Cerebellar nuclear complex (tissue), 1 donor: ENCODE measurements around the gene TMEM179.

Experiments used
- DNase-seq, 2 experiments: peaks; one replicate each; lab custom pipeline; 2025; lab: John Stamatoyannopoulos, UW

The TMEM179 gene

DNA sequence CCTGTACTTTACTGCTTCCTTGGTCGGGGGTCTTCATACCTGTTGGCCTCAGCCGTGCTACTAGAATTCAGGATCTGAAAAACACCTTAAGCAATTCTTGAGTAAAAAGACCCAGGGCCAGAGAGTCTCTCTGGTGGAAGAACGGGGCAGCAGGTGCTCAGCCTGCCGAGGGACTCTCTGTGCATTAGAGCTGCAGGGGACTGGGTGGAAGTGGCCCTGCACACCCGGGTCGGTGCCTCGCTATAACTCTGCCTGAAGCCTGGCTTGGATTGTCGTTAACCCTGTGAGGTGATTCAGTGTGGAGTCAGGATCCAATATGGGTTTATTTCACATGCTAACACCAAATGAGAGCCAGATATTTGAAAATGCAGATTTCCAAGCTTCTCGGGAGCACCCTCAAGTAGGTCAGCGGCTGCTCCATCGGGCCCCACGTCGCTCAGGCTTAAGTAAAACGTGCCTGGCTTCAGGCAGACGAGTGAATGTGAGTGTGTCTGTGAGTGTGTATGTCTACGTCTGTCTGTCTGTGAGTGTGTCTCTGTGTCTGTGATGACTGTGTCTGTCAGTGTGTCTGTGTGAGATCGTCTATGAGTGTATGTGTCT is 60.1 kb downstream of the TMEM179 start:
- no peak for DNase-seq

DNA sequence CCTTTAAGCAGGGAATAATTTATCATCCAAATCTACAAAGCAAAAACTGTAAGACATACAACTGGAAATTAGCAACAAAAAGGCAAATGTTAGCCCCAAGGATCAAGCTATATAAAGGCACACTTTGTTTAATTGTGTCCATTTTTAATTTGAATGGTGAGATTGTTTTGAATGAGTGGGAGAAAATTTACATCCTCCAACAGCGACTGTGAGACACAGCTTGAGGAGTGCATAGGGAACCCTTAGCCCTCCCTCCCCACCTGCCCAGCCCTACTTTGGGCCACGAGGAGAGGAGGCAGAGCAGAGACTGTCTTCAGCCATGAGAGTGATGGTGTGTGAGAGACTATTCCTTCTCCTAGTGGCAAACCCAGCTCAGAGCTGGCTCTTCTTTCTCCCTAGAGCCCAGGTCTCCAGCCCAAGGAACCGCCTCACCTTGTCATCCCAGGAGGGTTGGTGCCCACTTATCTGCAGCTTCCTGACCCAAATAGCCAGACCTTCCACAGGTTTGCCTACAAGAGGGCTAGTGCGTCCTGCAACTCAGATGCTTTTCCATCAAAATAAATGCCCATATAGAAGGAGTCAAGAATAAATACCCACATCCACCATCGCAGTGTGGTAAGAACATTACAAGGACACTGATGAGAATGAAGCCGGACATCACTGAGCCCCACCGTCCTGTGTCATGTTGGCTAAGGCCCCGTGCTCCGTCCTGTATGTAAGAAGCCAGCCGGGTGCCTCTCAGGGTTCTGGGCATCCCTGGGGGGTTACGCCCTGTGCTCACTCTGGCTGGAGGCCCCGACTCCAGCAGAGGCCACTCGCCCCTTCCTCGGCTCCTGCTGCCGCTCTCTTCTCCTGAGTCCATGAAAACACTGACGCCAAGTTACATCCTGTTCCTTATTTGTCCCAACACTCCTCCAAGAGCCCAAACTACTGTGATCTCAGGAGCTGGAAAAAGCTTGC is 61.4 kb downstream of the TMEM179 start:
- DNase-seq, result no peak

GRCh38 chr14:104541905-104542465 is 62.6 kb downstream of the TMEM179 start:
- no peak for DNase-seq
